ENCODE measurements around the gene CTNNB1. TPM values are rescaled to one million over a fixed set of nuclear protein-coding genes. Genes with fewer than 3 reads are reported as not detected.

The CTNNB1 gene
- total RNA-seq, 2 donors from 2014 or later = 420 to 534 TPM

DNA sequence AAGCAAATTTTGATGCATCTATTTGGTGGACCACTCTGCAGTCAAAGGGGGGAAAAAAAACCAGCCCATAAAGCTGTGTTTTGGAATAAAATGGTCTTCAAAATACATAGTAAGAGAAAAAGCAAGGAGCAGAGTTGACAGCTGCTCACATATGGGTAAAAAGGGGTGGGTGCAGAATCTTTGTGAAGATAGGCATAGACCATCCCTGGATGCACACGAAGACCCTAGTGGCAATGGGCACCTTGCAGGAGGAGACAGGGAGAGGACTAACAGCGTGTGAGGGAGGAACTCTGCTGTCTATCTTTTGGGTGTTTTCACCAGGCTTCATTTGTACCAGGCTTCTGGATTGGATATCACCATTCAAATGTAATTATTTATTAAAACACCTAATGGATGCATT lies 43.9 kb downstream of the CTNNB1 start:
- no peak overlapping the region for H3K27ac Mint-ChIP-seq
- H3K4me3 ChIP-seq (ENCODE audit: low read length) = no peak overlapping the region
- TF ChIP-seq, protein P1, sequence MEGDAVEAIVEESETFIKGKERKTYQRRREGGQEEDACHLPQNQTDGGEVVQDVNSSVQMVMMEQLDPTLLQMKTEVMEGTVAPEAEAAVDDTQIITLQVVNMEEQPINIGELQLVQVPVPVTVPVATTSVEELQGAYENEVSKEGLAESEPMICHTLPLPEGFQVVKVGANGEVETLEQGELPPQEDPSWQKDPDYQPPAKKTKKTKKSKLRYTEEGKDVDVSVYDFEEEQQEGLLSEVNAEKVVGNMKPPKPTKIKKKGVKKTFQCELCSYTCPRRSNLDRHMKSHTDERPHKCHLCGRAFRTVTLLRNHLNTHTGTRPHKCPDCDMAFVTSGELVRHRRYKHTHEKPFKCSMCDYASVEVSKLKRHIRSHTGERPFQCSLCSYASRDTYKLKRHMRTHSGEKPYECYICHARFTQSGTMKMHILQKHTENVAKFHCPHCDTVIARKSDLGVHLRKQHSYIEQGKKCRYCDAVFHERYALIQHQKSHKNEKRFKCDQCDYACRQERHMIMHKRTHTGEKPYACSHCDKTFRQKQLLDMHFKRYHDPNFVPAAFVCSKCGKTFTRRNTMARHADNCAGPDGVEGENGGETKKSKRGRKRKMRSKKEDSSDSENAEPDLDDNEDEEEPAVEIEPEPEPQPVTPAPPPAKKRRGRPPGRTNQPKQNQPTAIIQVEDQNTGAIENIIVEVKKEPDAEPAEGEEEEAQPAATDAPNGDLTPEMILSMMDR (conservative IDR thresholded peaks at IDR 0.05) = no peak
- peaks cover 49% of the 10 kb centered on the region for H3K36me3 Mint-ChIP-seq (ENCODE audit: low read depth)
- H3K4me1 Mint-ChIP-seq = peaks cover 33% of the 10 kb centered on the region
- WGBS, 2 experiments (ENCODE audit: insufficient coverage in 1 of 2, insufficient read length in 1 of 2) = 0 to 50% methylated on average over 1 to 2 of the region's 2 CpGs
- no peak overlapping the region for H3K4me3 Mint-ChIP-seq
- DNase-seq = no peak
- H3K9me3 Mint-ChIP-seq = no peaks in the 10 kb centered on the region
- peaks cover 67% of the 10 kb centered on the region for H3K36me3 ChIP-seq (ENCODE audit: control insufficient read depth, insufficient read depth, low read length)
- no peaks in the 10 kb centered on the region for H3K9me3 ChIP-seq (ENCODE audit: control insufficient read depth, low read length)
- no peak overlapping the region for H3K9ac ChIP-seq (ENCODE audit: extremely low read depth, low read length, poor library complexity, severe bottlenecking)
- no peak overlapping the region for H3K27ac ChIP-seq (ENCODE audit: low read depth, low read length)
- no peaks in the 10 kb centered on the region for H3K27me3 ChIP-seq (ENCODE audit: control insufficient read depth, insufficient read depth, low read length, poor library complexity, severe bottlenecking)
- peaks cover 11% of the 10 kb centered on the region for H3K4me1 ChIP-seq (ENCODE audit: control insufficient read depth, insufficient read depth, low read length)
- no peaks in the 10 kb centered on the region for H3K27me3 Mint-ChIP-seq (ENCODE audit: insufficient read depth)

DNA sequence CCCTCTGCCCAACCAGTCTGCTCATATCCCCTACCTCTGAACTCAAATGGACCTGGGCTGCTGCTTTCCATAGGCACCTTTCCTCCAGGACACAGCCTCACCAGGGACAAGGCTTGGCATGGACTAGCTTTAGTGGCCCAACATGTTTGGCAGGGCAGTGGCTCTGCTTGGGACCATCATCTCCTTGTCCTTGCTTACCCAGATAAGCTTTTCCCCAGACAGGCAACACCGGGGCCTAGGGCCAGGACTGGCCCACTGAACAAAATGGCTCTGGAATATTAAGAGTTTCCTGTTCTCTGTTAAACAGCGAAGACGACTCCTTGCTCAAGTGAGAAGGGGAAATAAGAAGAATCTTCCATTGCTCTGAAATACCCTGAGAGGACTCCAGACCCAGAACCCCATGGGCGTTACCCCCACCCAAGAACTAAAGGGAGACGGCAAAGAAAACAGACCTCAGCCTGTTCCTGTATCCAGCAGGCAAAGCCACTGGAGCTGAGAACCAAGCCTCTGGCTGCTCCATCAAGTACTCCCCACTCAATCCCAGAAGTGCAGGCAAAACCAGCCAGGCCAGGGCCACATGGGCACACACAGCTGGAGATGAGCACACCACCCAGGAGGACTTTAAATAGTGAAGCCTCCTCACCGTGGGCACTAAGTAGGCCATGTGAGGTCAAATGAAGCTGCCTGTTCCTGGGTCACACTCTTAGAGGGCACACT lies 45.5 kb downstream of the CTNNB1 start:
- H3K4me1 ChIP-seq (ENCODE audit: control insufficient read depth, insufficient read depth, low read length) = peaks cover 11% of the 10 kb centered on the region
- H3K4me3 ChIP-seq (ENCODE audit: low read length) = no peak overlapping the region
- TF ChIP-seq, protein P1 (conservative IDR thresholded peaks at IDR 0.05) = no peak
- H3K36me3 ChIP-seq (ENCODE audit: control insufficient read depth, insufficient read depth, low read length) = peaks cover 52% of the 10 kb centered on the region
- no peaks in the 10 kb centered on the region for H3K27me3 Mint-ChIP-seq (ENCODE audit: insufficient read depth)
- no peak overlapping the region for H3K9ac ChIP-seq (ENCODE audit: extremely low read depth, low read length, poor library complexity, severe bottlenecking)
- peaks cover 23% of the 10 kb centered on the region for H3K4me1 Mint-ChIP-seq
- H3K4me3 Mint-ChIP-seq = no peak overlapping the region
- H3K27me3 ChIP-seq (ENCODE audit: control insufficient read depth, insufficient read depth, low read length, poor library complexity, severe bottlenecking) = no peaks in the 10 kb centered on the region
- peak overlapping the region; percentile 67 for H3K27ac Mint-ChIP-seq
- no peaks in the 10 kb centered on the region for H3K9me3 Mint-ChIP-seq
- no peak for DNase-seq
- H3K27ac ChIP-seq (ENCODE audit: low read depth, low read length) = peak overlapping the region; percentile 8
- H3K9me3 ChIP-seq (ENCODE audit: control insufficient read depth, low read length) = no peaks in the 10 kb centered on the region
- peaks cover 33% of the 10 kb centered on the region for H3K36me3 Mint-ChIP-seq (ENCODE audit: low read depth)
- WGBS, 2 experiments (ENCODE audit: insufficient coverage in 1 of 2, insufficient read length in 1 of 2) = 67 to 77% methylated on average over 3 to 6 of the region's 6 CpGs

DNA sequence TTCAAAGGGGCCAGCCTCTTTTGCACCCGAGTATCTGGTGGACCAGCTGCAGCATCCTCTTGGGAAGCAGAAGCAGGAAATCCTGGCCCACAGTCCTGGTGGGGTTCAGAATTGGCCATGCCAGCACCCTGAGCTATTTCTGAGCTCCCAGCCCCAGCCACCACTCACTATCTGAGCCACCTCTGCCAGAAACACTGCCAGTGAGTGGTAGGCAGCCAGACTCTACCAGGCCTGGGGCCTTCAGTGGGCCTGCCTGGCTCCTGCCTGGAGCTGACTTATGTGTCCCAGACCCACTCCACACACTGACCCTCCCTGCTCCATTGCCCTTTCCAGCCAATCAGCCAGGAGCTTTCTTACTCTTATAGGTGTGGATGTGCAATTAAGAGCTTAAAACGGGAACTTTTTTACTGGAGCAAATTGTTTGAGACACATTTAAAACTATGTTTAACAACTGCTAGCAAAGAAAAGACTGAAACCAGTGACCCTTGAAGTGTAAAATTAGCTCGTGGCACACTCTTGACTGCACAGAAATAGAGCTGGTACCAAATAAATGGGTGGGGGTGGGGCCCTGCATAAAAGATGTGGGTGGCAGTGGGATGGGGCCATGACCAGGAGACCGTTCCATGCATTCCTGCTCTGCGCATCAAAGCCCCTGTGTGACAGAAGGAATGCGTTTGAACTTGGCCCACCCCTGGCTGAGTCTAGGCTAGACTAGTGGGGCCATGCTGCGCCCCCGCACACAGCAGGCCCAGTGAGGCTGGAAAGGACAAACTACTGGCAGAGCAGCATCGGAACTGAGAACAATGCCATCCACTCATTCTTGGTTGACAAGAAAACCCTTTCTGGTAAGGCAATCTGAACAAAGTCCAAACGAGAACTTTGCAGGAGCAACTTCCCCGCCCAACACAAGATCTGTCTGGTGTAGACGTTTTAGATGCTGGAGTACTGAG lies 48.0 kb downstream of the CTNNB1 start:
- Histone ChIP-seq H3K27me3 (ENCODE audit: control insufficient read depth, insufficient read depth, low read length, poor library complexity, severe bottlenecking) (no peaks in the 10 kb centered on the region), H3K36me3 (ENCODE audit: control insufficient read depth, insufficient read depth, low read length) (peaks cover 27% of the 10 kb centered on the region), H3K27ac (ENCODE audit: low read depth, low read length) (peak overlapping the region; percentile 57), H3K9ac (ENCODE audit: extremely low read depth, low read length, poor library complexity, severe bottlenecking) (no peak overlapping the region), H3K4me3 (ENCODE audit: low read length) (no peak overlapping the region), H3K4me1 (ENCODE audit: control insufficient read depth, insufficient read depth, low read length) (no peaks in the 10 kb centered on the region), H3K9me3 (ENCODE audit: control insufficient read depth, low read length) (no peaks in the 10 kb centered on the region)
- DNase-seq = peak; percentile 43
- Mint-ChIP-seq H3K4me1 (peaks cover 15% of the 10 kb centered on the region), H3K9me3 (no peaks in the 10 kb centered on the region), H3K4me3 (no peak overlapping the region), H3K27ac (no peak overlapping the region), H3K36me3 (ENCODE audit: low read depth) (peaks cover 10% of the 10 kb centered on the region), H3K27me3 (ENCODE audit: insufficient read depth) (no peaks in the 10 kb centered on the region)
- WGBS, 2 experiments (ENCODE audit: insufficient coverage in 1 of 2, insufficient read length in 1 of 2) = 84 to 90% methylated on average over 9 to 12 of the region's 12 CpGs
- TF ChIP-seq, protein P1 (conservative IDR thresholded peaks at IDR 0.05) = no peak

All from endodermal cell (in vitro differentiated cells).